SK-N-SH treated with all-trans-retinoic acid at 6 μM for 48 hours (cell line): ENCODE results near the gene SLC40A1.

Source experiments
- ATAC-seq: fragments of 200-7000 bp; cut with Tn5 transposase; 3 replicates; pipeline ENCODE4 v1.9.1; 2020; ENCODE audit warnings: mild to moderate bottlenecking, moderate library complexity
- ARNTL ChIP-seq: fragments of 450-650 bp; formaldehyde crosslinking; IDR thresholded peaks from 2 replicates; pipeline ENCODE4 v1.5.0; 2020; ENCODE audit warnings: low read depth, mild to moderate bottlenecking, moderate library complexity, borderline replicate concordance
- BACH2 ChIP-seq: fragments of 250-450 bp; sonication (Bioruptor Pico); IDR thresholded peaks from 2 replicates; pipeline ENCODE4 v1.9.0; 2021; ENCODE audit warnings: mild to moderate bottlenecking, borderline replicate concordance
- CREB5 ChIP-seq: fragments of 250-450 bp; sonication (Bioruptor Pico); IDR thresholded peaks from 2 replicates; pipeline ENCODE4 v1.5.1; 2020; ENCODE audit warnings: low read depth, mild to moderate bottlenecking, moderate library complexity
- CSRNP3 ChIP-seq: fragments of 250-450 bp; sonication (Bioruptor Pico); IDR thresholded peaks from 2 replicates; pipeline ENCODE4 v1.5.1; 2021; ENCODE audit warnings: mild to moderate bottlenecking, moderate library complexity
- ESRRG ChIP-seq: fragments of 250-450 bp; sonication (Bioruptor Pico); IDR thresholded peaks from 2 replicates; pipeline ENCODE4 v1.6.1; 2021; ENCODE audit warnings: mild to moderate bottlenecking
- ISL1 ChIP-seq: fragments of 250-450 bp; sonication (Bioruptor Pico); IDR thresholded peaks from 2 replicates; pipeline ENCODE4 v2.1.2; 2022; ENCODE audit warnings: mild to moderate bottlenecking, moderate library complexity
- OSR1 ChIP-seq: fragments of 250-450 bp; sonication (Bioruptor Pico); IDR thresholded peaks from 2 replicates; pipeline ENCODE4 v1.8.0; 2022; ENCODE audit warnings: moderate library complexity, mild to moderate bottlenecking, inconsistent platforms
- PATZ1 ChIP-seq: fragments of 250-450 bp; sonication (Bioruptor Pico); IDR thresholded peaks from 2 replicates; pipeline ENCODE4 v1.8.0; 2020; ENCODE audit warnings: mild to moderate bottlenecking, moderate library complexity, borderline replicate concordance
- POU6F1 ChIP-seq: fragments of 250-450 bp; sonication (Bioruptor Pico); IDR thresholded peaks from 2 replicates; pipeline ENCODE4 v1.8.0; 2021; ENCODE audit warnings: low read depth, mild to moderate bottlenecking, moderate library complexity, borderline replicate concordance
- PPARA ChIP-seq: fragments of 250-450 bp; sonication (Bioruptor Pico); IDR thresholded peaks from 2 replicates; pipeline ENCODE4 v1.5.0; 2020; ENCODE audit warnings: mild to moderate bottlenecking, borderline replicate concordance
- RARB ChIP-seq: fragments of 250-450 bp; sonication (Bioruptor Pico); IDR thresholded peaks from 2 replicates; pipeline ENCODE4 v1.8.0; 2021; ENCODE audit warnings: mild to moderate bottlenecking, moderate library complexity
- TCF4 ChIP-seq: fragments of 250-450 bp; sonication (Bioruptor Pico); IDR thresholded peaks from 2 replicates; pipeline ENCODE4 v1.8.0; 2021; ENCODE audit warnings: mild to moderate bottlenecking, moderate library complexity, borderline replicate concordance
- TOX ChIP-seq: fragments of 250-450 bp; sonication (Bioruptor Pico); IDR thresholded peaks from 2 replicates; pipeline ENCODE4 v1.8.0; 2021; ENCODE audit warnings: mild to moderate bottlenecking, moderate library complexity, borderline replicate concordance
- TSHZ2 ChIP-seq: fragments of 250-450 bp; sonication (Bioruptor Pico); IDR thresholded peaks from 2 replicates; pipeline ENCODE4 v1.5.0; 2020; ENCODE audit warnings: mild to moderate bottlenecking, moderate library complexity
- ZFP3 ChIP-seq: fragments of 250-450 bp; sonication (Bioruptor Pico); IDR thresholded peaks from 2 replicates; pipeline ENCODE4 v1.5.0; 2020; ENCODE audit warnings: mild to moderate bottlenecking, moderate library complexity
- ZFP30 ChIP-seq: fragments of 450-650 bp; formaldehyde crosslinking; IDR thresholded peaks from 2 replicates; pipeline ENCODE4 v1.5.0; 2022; ENCODE audit warnings: mild to moderate bottlenecking, moderate library complexity
- ZNF565 ChIP-seq: fragments of 450-650 bp; formaldehyde crosslinking; conservative IDR thresholded peaks from 2 replicates; pipeline ENCODE4 v1.5.0; 2020; ENCODE audit warnings: low read depth, mild to moderate bottlenecking, moderate library complexity
- ZNF70 ChIP-seq: fragments of 450-650 bp; formaldehyde crosslinking; IDR thresholded peaks from 2 replicates; pipeline ENCODE4 v1.5.0; 2020; ENCODE audit warnings: mild to moderate bottlenecking, moderate library complexity
- ZNF8 ChIP-seq: fragments of 450-650 bp; formaldehyde crosslinking; IDR thresholded peaks from 2 replicates; pipeline ENCODE4 v1.5.0; 2020; ENCODE audit warnings: mild to moderate bottlenecking, moderate library complexity

Gene SLC40A1

GRCh38 chr2:189608795-189609422, 28.3 kb upstream of the SLC40A1 start:
- no peak for ATAC-seq
- no peak for TF ChIP-seq TOX
- no peak for TF ChIP-seq ZNF8 (CRISPR knock-in tag)
- no peak for TF ChIP-seq TCF4 (CRISPR knock-in tag)
- TF ChIP-seq RARB (CRISPR knock-in tag): no peak
- no peak for TF ChIP-seq TSHZ2 (CRISPR knock-in tag)
- TF ChIP-seq CREB5 (CRISPR knock-in tag): no peak
- no peak for TF ChIP-seq BACH2
- no peak for TF ChIP-seq PPARA (CRISPR knock-in tag)
- TF ChIP-seq ZNF70: no peak
- no peak for TF ChIP-seq ZFP3 (CRISPR knock-in tag)
- TF ChIP-seq PATZ1 (CRISPR knock-in tag): no peak
- no peak for TF ChIP-seq OSR1 (CRISPR knock-in tag)
- no peak for TF ChIP-seq ARNTL (CRISPR knock-in tag)
- TF ChIP-seq ISL1 (CRISPR knock-in tag): no peak
- no peak for TF ChIP-seq ESRRG (CRISPR knock-in tag)
- no peak for TF ChIP-seq POU6F1 (CRISPR knock-in tag)
- TF ChIP-seq ZFP30: no peak

- no peak for ATAC-seq
These were observed 27.6 kb upstream of the SLC40A1 start for GRCh38 chr2:189608170-189608569.

More at GRCh38 chr2:189608170-189608569, 27.6 kb upstream of the SLC40A1 start:
- TF ChIP-seq TSHZ2 (CRISPR knock-in tag): no peak
- TF ChIP-seq RARB (CRISPR knock-in tag): no peak
- TF ChIP-seq CSRNP3: no peak
- no peak for TF ChIP-seq ARNTL (CRISPR knock-in tag)
- TF ChIP-seq TCF4 (CRISPR knock-in tag): no peak
- TF ChIP-seq ZNF565 (CRISPR knock-in tag): no peak
- TF ChIP-seq ZNF70: no peak
- no peak for TF ChIP-seq PPARA (CRISPR knock-in tag)
- TF ChIP-seq, all 23 proteins: peak for 0
